GM19193 (cell line): Measurements from ENCODE around the gene MLXIP.

Source experiments
- POLR2A ChIP-seq: IDR thresholded peaks from 4 replicates; pipeline ENCODE4 v1.6.1; 2011; ENCODE audit not compliant: insufficient read depth, insufficient read length; ENCODE audit errors: extremely low read depth

The MLXIP gene

GRCh38 chr12:122048151-122048550 lies 30.4 kb upstream of the MLXIP start:
- TF ChIP-seq POLR2A, result no peak

DNA sequence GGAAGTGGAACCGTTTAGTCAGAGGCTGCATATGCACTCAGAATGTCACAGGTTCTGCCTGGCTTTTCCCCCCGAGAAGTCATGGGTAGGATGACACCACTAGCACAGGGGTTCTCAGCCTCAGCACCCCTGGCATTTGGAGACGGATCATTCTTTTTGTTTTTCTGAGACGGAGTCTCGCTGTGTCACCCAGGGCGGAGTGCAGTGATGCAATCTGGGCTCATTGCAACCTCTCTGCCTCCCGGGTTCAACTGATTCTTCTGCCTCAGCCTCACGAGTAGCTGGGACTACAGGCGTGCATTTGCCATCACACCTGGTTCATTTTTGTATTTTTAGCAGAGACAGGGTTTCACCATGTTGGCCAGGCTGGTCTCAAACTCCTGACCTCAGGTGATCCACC lies 28.7 kb upstream of the MLXIP start:
- TF ChIP-seq POLR2A, result no peak

DNA sequence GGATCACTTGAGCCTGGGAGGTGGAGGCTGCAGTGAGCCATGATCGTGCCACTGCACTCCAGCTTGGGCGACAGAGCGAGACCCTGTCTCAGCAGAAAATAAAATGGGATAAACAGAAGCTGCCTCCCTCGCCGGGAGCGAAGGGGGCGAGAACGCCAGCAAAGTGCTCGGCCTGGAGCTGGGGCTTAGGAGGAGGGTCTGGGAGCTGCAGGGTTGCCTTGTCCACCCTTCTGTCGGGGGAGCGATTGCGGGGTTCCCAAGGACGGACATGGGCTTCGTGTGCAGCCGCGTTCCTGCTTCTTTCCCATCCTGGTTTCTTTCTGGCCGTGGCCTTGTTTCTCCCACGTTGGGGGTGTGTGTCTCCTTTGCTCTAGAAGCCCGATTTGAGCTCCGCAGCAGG lies 27.9 kb upstream of the MLXIP start:
- no peak for TF ChIP-seq POLR2A

DNA sequence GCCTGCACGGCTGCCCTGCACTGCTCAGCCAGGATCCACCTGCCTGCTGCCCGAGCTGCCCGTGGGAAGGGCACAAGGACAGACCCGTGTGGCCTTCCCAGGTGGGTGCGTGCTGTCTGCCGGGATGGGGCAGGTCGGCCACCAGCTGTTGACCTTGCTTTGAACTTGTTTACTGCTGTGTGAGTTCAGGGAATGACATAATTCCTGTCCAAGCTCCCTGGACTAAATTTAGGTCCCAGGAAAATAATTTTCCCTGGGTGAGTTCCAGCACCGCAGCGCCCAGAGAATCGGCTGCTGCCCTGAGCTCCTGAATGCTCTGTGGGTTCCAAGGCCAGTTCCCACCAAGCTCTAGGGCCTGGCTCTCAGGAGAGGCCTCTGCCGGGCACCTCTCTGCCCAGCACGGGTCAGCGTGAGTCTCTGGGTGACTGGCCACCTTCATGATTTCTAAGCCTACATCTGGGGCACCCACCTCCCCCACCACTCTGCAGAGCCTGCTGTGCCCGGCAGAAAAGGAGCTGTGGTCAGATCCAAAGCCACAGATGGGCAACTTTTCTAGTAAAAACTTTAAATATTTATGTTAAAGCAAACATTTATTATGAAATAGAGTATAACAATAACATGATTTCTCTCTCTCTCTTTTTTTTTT lies 27.2 kb upstream of the MLXIP start:
- no peak for TF ChIP-seq POLR2A

DNA sequence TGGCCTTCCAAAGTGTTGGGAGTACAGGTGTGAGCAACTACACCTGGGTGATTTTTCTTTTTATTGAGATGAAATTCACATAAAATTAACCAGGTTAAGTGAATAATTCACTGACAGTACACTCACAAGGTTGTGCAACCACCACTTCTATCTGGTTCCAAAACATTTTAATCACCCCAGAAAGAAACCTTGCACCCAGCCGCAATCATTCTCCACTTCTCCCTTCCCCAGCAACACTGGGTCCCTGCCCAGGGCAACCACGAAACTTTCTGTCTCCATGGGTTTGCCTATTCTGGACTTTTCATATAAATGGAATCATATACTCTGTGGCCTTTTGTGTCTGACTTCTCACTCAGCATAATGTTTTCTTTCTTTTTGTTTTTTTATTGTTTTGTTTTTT lies 26.3 kb upstream of the MLXIP start:
- no peak for TF ChIP-seq POLR2A

DNA sequence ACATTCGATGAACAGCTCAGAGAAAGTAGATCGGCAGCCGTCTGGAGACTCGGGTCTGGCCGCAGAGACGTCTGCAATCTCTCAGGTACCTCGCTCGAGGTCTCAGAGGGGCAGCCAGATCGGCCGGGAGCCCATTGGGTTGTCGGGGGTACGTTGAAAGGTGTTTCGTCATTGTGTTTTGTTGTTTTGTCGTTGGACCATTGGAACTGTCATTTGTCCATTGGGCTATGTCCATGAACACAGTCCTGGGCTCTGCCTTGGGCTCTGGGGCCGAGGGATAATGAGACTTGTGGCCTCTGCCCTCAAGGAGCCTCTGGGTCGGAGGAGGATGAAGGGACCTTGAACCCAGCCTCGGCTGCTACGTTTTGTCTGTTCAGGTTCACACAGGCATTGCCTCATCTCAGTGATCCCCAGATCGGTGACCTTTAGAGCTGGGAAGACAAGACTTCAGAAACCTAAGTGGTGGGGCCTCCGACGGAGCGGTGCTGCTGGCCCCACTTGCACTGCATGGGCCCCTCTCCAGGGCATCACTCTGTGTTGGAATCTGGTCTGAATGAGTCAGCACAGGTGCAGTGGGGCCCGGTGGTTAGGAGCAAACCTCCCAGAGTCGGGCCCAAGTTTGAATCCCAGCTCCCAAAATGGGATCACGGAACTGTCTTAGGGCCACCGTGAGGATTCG lies 23.6 kb upstream of the MLXIP start:
- no peak for TF ChIP-seq POLR2A

GRCh38 chr12:122057007-122057735 lies 21.4 kb upstream of the MLXIP start:
- TF ChIP-seq POLR2A, result no peak

DNA sequence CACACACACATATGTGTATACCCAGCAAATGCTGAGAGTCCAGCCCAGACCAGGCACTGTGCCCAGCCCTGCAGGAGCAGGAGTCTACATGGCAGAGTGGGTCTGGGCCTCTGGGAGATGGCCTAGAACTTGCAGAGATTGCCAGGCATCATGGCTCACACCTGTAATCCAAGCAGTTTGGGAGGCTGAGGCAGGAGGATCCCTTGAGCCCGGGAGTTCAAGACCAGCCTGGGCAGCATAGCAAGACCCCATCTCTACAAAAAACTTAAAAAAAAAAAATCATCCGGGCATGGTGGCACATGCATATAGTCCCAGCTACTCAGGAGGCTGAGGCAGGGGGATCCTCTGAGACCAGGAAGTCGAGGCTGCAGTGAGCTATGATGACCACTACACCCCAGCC lies 20.8 kb upstream of the MLXIP start:
- TF ChIP-seq POLR2A, result no peak

GRCh38 chr12:122058549-122059149 lies 19.9 kb upstream of the MLXIP start:
- no peak for TF ChIP-seq POLR2A

DNA sequence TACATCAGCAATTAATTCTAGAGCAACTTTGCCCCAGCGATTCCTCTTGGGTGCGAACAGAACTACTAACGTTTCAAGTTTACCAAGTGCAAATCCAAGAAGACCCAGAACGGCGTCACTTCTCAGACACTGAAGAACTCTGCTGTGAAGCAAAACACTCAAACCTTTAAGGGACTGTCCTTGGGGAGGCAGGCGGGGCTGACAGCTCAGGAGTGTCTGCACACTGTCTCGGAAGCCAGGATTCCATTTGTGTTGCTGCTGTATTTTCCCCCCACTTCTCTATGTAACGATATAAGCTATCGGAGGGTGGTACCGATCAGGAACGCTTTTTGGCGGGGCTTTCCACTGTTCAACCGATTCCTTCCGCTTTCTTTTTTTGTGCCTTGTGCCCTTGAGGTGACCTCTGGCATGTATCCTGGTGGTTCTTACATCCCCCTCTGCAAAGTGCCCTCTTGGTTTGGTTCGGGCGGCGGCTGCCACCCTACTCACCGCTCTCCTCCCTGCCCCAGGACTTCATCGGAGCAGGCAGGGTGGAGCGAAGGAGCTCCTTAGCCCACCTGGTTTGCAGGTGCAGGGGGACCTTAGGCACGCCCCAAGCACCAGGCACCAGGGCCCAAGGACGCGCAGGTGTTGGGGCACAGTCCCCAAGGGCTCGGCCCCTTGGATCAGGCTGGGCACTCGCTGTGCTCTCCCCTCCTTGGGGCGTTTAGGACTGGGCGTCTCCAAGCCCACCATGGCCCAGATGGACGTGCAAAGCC lies 19.2 kb upstream of the MLXIP start:
- no peak for TF ChIP-seq POLR2A

GRCh38 chr12:122060081-122060501 lies 18.5 kb upstream of the MLXIP start:
- no peak for TF ChIP-seq POLR2A

DNA sequence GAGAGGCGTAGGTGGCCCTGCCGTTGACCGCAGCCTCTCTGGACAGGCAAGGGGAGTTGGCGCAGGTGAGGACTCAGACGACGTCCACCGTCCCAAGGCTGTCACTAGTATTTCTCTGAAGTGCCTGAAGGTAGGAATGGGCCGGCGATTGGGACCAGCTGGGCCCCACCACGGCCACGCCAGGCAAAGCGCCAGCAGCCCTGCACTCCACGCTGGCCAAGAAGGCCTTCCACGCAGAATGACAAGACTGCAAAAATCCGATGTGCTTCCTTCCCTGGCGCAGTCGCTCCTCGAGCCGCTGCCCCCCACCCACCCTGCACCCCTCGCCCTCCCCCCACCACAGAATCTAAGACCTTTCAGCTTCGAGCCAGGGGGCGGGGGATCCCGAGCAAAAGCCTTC lies 17.3 kb upstream of the MLXIP start:
- no peak for TF ChIP-seq POLR2A

DNA sequence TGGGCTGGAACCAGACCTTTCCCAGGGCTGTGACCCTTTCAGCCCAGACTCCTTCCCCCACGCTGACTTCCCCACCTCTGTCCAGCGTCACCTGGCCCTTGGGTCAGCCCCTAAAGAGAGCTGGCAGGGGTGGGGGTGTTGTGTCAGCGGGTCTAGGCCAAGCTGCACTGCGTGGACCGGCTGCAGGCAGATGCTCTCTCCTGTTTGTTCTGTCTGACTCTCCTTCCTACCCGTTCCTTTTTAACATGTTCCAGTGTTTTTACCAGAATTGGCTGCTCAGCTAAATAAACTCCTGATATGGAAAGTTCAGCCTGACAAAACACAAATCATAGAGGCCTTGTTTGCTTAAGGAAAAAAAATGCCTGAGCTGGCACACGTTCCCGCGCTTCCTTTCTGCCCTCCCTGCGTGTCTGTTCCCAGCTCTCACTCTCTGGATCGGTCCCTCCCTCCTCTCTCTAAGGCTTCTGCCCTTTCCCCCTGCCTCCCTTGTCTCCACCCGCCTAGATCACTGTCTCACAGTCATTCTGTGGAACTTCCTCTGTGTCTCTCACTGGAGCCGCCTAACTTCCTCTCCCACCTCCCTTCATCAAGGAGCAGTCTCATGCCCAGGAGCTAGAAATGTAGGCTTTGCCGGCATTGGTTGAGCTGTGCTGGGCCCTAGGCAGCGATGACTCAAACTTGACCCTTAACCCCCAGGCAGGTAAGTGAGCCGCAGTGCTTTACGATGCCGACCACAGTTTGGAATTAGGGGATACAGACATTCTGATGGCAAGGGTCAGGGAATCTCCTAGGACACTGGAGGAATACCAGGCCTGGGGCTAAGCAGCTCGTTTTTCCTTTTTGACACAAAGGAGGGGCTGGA lies 15.5 kb upstream of the MLXIP start:
- no peak for TF ChIP-seq POLR2A

DNA sequence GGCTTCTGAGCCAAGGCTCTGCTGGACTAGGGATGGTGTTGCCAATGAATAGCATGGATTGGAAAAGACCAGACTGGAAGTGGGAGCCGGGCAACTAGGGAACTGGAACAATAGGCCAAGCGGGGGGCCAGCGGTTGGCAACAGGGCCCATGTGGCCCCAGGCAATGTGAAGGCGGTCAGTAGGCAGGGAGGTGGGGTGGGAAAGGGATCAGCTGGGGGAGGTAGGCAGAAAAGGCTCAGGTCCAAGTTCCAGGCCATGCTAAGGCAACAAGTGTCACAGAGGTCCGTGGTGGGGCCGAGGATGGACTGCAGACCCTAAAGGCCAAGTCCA lies 14.9 kb upstream of the MLXIP start:
- TF ChIP-seq POLR2A, result no peak
